Stimulated activated CD8-positive, alpha-beta memory T cell treated with anti-CD3 and anti-CD28 coated beads, Interleukin-7, amount 100 ng/mL, for 4 hours (primary cell): ENCODE data around the gene OR52A1.
"Not testable (repeated sequence)": the region's sequence is repeated elsewhere in the genome, so short reads cannot be mapped to it uniquely, and the experiment has no call there.

Source experiments
- DNase-seq, 2 donors: peaks; one replicate each; pipeline ENCODE4 v3.0.0-alpha.2; 2020; ENCODE audit warnings: low read depth in 2 of 2

OR52A1 gene

DNA sequence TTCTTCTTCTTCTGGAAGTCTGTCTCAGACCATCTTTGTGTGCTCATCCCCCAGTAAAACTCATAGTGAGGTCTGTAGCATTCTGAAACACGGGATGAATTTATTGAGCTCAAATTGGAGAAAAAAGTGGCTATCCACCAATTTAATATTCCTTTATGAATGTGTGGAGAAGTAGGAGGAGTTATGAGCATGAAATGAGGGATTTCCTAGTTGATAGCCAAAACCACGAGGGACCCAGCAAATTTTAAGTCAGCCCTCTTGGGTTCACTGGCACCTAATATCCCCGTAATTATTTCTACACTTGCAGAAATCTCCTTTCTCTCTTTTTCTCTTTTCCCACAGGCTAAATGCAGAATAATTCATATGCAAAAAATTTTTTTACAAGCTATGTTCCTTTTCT lies at the start of gene OR52A1:
Gene OR52A1 (minus strand): TSS at position 101 of the 400 bp plus-strand sequence. CDS start 2,388 bp downstream, outside the sequence.
- no peak for DNase-seq

GRCh38 chr11:5203366-5203765 lies 48.8 kb upstream of the OR52A1 start:
- no peak for DNase-seq

DNA sequence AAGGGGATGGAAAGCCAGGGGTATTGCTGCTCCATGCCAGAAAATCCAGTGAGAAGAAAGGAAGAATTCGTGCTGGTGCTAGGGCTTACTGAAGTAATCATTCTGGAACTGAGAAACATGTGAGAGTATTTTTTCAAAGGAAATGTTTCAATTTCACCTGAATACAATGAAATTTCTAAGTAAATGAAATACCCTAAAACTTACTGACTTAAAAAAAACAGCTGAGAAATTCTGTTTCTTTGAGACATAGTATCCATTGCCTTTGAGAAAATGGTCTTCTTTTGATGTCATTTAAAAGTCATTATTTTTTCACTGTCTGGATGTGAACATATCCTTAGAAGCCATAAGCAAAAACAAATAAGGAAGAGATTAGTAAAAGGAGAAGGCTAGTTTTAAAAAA lies 46.0 kb upstream of the OR52A1 start, which contains the start of gene OR51V1:
Gene OR51V1 (minus strand): TSS at position 101 of the 400 bp plus-strand sequence. CDS start 0 bp downstream, at position 101.
- DNase-seq: no peak

DNA sequence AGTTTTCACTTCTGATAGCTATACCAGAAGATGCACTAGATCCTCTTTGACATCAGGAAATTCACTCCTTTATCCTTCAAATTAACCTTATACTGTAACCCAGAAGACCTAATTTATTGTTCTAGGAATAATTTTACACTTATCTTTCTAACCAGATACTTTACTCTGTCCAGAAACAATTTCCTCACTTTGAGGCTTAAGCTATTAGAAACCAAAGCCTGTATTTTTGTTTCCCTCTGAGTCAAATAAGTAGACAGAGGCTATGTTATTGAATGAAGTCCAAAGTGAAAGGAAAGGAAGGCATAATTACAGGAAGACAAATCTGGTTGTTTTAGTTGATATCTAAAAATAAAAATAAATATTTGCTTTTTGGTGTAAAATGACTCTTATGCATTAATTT lies 43.7 kb upstream of the OR52A1 start:
- no peak for DNase-seq

DNA sequence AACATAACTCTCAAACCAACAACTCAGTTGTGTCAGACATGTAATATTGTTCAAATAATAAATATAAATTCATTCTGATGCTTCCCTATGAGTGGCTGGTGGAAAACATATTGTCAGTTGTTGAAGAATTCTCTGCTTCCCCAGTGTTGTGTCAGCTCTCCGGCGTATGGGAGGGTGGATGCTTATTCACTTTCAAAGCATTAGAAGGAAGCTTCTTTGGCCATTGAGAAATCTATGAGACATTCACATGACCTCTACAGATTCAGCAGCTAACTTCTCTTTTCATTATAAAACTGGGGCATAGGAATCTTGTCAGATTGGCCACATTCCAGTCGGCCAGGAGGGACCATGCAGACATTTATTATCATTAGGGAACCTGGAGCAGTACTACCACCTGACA lies 43.0 kb upstream of the OR52A1 start:
- DNase-seq: no peak

DNA sequence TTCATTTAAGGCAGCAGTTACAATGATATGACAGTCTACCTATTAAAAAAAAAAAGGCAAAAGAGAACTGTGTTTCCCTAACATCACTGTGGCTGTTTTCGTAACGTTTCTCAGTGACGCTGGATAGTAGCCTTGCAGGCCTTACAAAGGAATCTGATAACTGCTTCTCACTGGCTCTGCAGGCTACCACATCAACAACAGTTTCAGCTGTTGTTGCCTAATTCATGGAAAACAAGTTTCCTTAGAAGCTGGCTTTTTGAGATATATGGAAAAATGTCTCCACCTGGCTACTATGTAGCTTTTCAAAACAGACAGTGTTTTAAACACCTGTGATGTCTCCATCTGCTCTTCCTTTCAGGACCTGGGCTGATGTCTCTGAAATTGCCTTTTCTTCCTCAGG lies 42.2 kb upstream of the OR52A1 start:
- no peak for DNase-seq

DNA sequence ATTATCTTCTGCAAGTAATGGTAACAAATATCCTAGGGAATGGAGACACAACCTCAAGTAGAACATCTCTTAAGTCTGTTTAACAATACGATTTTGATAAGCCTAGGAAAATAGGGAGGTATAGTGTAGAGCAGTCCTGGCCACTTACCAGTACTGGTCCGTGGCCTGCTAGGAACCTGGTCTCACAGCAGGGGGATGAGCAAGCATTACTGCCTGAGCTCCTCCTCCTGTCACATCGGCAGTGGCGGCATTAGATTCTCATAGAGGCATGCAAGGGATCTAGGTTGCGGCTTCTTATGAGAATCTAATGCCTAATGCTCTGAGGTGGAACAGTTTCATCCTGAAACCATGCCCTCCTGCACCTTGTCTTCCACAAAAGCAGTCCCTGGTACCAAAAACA lies 41.5 kb upstream of the OR52A1 start:
- DNase-seq: no peak

DNA sequence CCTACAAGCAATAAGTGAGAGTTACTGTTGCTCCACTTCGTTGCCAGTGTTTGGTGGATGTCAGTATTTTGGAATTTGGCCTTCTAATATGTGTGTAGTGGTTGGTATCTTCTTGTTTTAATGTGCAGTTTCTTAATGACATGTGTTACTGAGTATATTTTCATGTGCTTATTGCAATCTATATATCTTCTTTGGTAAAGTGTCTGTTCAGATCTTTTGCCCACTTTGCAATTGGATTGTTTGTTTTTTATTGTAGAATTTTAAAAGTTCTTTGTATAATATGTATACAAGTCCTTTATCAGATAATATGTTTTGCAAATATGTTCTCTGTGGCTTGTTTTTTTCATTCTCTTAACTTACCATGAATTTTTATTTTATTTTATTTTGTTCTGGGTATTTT lies 38.2 kb upstream of the OR52A1 start:
- no peak for DNase-seq

DNA sequence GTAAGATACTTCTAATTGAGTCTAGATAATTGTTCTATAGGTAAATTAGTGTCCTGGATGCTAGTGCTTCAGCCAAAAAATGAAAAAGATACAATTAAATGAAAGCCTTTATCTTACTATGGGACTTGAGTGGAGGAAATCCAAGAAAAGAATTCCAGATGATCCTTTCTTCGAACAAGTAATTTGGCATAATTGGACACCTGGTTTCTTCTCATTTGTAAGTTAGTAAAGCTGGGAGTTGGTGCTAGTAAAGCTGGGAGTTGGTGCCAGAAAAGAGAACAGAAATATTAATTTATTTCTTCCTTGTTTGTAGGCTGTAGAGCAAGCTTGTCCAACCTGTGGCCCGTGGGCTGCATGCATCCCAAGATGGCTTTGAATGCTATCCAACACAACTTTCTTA lies 33.6 kb upstream of the OR52A1 start:
- no peak for DNase-seq

DNA sequence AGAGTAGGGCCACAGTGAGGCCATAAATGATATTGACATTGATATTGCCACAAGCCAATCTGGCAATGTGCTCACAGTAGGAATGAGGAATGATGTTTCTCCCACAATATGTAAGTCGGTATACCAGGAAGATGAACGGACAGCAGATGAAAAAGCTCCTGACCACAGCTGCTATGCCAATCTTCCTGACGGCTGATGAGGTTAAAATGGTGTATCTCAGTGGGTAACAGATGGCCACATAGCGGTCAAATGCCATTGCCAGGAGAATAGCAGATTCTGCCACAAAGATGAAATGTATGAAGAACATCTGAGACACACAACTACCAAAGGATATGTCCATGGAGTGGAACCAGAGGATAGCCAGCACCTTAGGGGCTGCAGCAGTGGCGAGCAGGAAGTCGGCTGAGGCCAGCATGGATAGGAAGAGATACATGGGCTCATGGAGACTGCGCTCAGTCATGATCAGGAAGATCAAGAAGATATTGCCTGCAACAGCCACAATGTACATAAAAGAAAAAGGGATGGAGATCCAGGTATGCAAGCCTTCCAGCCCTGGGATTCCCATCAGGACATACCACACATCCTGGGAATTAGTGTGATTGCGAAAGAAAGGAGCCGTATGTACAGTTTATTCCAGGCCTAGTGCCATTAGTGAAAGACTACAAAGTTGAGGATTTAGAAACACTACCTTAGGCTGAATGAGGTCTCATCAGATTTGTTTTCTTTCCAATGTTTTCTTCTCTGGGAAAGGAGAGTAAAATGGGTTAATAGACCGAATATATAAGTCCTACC lies 23.7 kb upstream of the OR52A1 start:
- DNase-seq: no peak

GRCh38 chr11:5174934-5175333 lies 20.4 kb upstream of the OR52A1 start:
- DNase-seq: no peak

- DNase-seq: no peak
These were observed 17.3 kb upstream of the OR52A1 start for GRCh38 chr11:5171856-5172255.

DNA sequence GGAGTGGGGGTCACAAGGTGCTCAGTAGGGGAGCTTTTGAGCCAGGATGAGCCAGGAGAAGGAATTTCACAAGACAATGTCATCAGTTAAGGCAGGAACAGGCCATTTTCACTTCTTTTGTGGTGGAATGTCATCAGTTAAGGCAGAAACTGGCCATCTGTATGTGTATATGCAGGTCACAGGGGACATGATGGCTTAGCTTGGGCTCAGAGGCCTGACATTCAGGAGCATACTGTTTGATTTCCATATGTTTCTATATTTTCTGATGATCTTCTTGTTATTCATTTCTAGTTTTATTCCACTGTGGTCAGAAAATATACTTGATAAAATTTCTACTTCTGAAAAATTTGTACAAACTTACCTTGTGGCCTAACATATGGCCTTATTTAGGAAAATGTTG lies 11.3 kb upstream of the OR52A1 start:
- not testable (repeated sequence) for DNase-seq

- DNase-seq: not testable (repeated sequence)
These were observed 10.2 kb upstream of the OR52A1 start for GRCh38 chr11:5164807-5165206.

- DNase-seq: not testable (repeated sequence)
These were observed 6.5 kb upstream of the OR52A1 start for GRCh38 chr11:5161045-5161444.

- not testable (repeated sequence) for DNase-seq
These were observed 5.7 kb upstream of the OR52A1 start for GRCh38 chr11:5160217-5160616.

GRCh38 chr11:5159806-5160205 lies 5.2 kb upstream of the OR52A1 start:
- no peak for DNase-seq

DNA sequence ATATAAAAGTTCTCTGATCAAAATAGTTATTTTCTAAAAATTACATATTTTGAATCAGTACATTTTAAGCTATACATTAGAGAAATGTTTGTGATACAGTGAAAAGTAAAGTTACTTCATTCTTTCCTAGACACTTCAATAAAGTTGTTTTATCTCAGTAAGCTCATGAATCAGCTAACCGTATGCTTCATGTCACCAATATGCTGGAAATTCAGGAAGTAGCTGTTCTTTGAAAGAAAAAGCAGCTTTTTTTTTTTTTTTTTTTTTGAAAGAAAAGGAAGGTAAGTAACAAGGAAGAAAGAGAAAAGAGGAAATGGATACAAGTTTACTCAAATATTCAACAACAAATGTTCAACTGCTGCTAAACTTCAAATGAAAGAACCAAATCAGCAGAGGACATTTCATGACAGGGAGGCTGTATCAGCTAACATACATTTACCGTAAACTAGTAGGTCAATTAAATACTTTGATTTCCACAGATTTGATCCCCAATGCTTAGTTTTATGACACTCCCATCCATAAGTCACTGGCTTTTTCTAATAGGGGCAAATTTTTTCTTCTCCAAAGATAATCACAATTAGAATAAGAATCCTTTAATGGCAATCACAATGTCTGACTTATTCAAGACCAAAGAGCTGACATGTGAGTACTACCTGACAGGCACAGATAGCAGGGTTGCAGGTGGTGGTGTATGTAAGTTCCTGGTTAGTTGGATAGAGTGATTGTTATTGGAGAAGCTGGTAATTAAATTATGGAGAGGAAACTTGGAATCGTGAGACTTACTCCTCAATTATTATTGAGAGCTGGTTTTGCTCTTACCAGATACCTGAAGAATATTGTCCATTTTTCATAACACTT lies 754 bp downstream of the OR52A1 start:
- DNase-seq: no peak

DNA sequence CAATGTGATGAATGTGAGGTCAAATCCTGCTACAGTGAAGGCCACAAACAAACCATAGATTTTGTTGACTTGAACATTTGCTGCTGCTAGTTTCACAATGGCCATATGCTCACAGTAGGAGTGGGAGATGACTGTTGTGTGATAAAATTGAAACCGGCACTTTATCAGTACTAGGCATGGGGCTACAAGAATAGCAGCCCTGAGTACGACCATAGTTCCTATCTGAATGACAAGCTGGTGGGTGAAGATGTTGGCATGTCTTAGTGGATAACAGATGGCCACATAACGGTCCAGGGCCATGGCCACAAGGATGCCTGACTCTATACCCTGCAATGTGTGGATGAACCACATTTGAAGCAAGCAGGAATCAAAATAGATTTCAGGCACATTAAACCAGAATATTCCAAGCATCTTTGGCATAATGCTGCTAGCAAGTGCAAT lies 2.8 kb downstream of the OR52A1 start:
- no peak for DNase-seq

- not testable (repeated sequence) for DNase-seq
These were observed 10.4 kb downstream of the OR52A1 start for GRCh38 chr11:5144206-5144605.

DNA sequence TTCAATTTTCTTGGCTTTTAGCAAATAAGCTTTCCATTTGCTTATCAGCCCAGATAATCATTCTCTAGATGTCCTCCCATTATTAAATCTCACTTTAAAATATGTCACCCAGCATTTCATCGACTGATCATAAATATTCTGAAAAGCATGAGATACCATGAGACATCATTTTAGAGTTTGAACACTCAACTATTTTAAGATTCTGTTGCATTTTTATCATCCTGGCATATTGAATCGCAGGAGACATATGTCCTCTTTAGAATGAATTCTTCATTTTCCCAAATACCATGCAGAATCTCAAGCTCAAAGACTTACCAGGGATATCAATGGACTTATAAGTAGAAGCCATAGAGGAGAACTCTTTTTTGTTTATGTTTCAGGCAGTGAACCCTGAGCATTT lies 16.6 kb downstream of the OR52A1 start, which contains the start of gene OR52A5:
Gene OR52A5 (minus strand): TSS at position 361 of the 400 bp plus-strand sequence. CDS start 5,714 bp downstream, outside the sequence.
- DNase-seq: no peak

DNA sequence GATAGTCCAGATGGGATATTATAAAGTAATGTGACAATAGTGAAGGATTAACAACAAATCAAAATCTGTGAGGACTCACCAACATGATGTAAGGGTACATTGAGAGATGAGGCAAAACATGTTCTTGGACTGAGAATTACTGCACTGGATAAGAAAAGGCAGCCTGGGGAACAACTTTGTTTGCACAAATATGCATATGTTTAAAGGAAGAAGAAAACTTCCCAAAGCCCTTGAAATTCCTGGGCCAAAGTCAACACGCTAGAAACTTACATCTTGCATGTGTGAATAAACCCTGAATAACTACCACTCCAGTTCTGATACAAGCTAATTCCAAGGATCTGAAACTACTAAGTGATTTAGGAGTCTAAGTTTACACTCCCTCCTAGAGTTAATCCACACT lies 17.5 kb downstream of the OR52A1 start:
- DNase-seq: no peak

DNA sequence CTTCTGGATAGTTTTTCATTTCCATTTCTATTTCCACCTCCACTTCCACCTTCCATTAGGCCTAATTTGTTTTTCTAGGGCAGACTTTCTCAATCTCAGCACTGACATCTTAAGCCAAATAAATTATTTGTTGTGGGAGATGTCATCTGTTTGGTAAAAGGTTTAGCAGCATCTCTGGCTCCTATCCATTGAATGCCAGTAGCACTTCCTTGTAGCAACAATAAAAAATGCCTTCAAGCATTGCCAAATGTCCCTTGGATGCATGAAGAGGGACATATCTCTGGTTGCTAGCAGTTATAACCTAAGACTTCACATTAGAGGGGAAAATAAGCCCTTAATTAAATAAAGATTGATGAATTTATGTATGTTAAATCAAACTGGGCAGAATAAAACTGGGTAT lies 18.3 kb downstream of the OR52A1 start:
- no peak for DNase-seq
